Astrocyte (in vitro differentiated cells and primary cell): ENCODE data around the gene PTPRU.

Experiments used
- CTCF ChIP-seq: IDR thresholded peaks from 2 replicates; pipeline ENCODE4 v1.5.1; 2011; ENCODE audit warnings: low read depth, mild to moderate bottlenecking, inconsistent platforms, low read length, moderate library complexity; ENCODE audit not compliant: insufficient read depth
- EZH2 ChIP-seq: IDR thresholded peaks from 2 replicates; pipeline ENCODE4 v1.6.1; 2012; ENCODE audit warnings: mild to moderate bottlenecking, low read length, inconsistent platforms; ENCODE audit not compliant: insufficient read depth

DNA sequence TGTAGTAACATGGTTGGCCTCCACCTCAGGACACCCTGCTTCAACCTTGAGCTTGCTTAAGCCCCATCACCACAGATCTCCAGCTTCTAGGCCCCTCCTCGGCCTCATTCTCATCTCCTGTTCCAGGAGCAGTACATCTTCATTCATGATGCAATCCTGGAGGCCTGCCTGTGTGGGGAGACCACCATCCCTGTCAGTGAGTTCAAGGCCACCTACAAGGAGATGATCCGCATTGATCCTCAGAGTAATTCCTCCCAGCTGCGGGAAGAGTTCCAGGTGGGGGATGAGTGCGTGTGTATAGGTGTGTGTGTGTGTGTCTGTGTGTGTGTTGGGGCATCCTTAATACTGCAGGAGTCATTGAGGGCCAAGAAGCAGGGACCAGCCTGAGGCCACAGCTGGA is 79.6 kb downstream of the PTPRU start:
- TF ChIP-seq CTCF: no peak
- TF ChIP-seq EZH2: no peak
